ENCODE data around the gene GRM8. TPM values are rescaled to one million over a fixed set of nuclear protein-coding genes. Genes with fewer than 3 reads are reported as not detected.

The GRM8 gene
- total RNA-seq, 1 experiment from 2014 or later: 1.8 TPM

GRCh38 chr7:126667742-126668366, 584.9 kb downstream of the GRM8 start:
- no peak for DNase-seq
- Histone ChIP-seq H3K23ac (ENCODE audit: insufficient read length, low read depth, low read length) (no peak overlapping the region), H3K4ac (ENCODE audit: low read depth, low read length) (no peak overlapping the region), H3K4me1 (ENCODE audit: insufficient read depth, low read length) (no peaks in the 10 kb centered on the region; the same call in 1 of the 2 replicates), H3T11ph (ENCODE audit: low read length) (no peak overlapping the region), H2BK15ac (ENCODE audit: low read depth, low read length) (no peak overlapping the region), H4K20me1 (ENCODE audit: control insufficient read depth, insufficient read depth, insufficient read length) (no peaks in the 10 kb centered on the region), H3K27ac (ENCODE audit: insufficient read length, low read depth, low read length) (no peak overlapping the region), H2AK5ac (ENCODE audit: insufficient read length, low read length) (no peak overlapping the region), H3K23me2 (ENCODE audit: insufficient read length, low read depth, low read length, poor library complexity, severe bottlenecking) (no peaks in the 10 kb centered on the region), H3K79me2 (ENCODE audit: insufficient read depth, low read length) (no peaks in the 10 kb centered on the region), H3K79me1 (ENCODE audit: insufficient read depth, low read depth, low read length, poor library complexity, severe bottlenecking) (no peaks in the 10 kb centered on the region), H2BK120ac (ENCODE audit: low read depth, low read length, poor library complexity, severe bottlenecking) (no peak overlapping the region), H3K27me3 (ENCODE audit: insufficient read depth, low read length) (no peaks in the 10 kb centered on the region), H2BK20ac (ENCODE audit: low read depth, low read length, poor library complexity, severe bottlenecking) (no peak overlapping the region), H2AFZ (ENCODE audit: low read length) (no peak overlapping the region), H3K9me3 (ENCODE audit: control insufficient read depth, low read depth, low read length) (no peaks in the 10 kb centered on the region), H3K9ac (ENCODE audit: extremely low read depth, insufficient read length, low read length) (no peak overlapping the region), H3K56ac (ENCODE audit: insufficient read length, low read depth, low read length) (no peak overlapping the region), H3K14ac (ENCODE audit: insufficient read depth, low read length) (no peak overlapping the region), H2BK5ac (ENCODE audit: insufficient read length, low read length) (no peak overlapping the region), H4K8ac (replicated peaks; ENCODE audit: insufficient read length, low read depth, low read length) (no peak overlapping the region), H3K4me2 (ENCODE audit: insufficient read depth, insufficient read length, low read length) (no peak overlapping the region), H2BK12ac (ENCODE audit: insufficient read length, low read depth, low read length) (no peak overlapping the region), H3K18ac (ENCODE audit: insufficient read length, low read depth, low read length) (no peak overlapping the region), H4K91ac (ENCODE audit: insufficient read length, low read depth, low read length) (no peak overlapping the region), H4K5ac (ENCODE audit: insufficient read length, low read depth, low read length) (no peak overlapping the region)
- WGBS (ENCODE audit: extremely low coverage, insufficient read length, low lambda C conversion rate): no CpG with 5 or more reads among the region's 14 CpGs
- TF ChIP-seq CTCF (conservative IDR thresholded peaks at IDR 0.05): no peak
- Mint-ChIP-seq H3K27ac (no peak overlapping the region), H3K4me1 (no peaks in the 10 kb centered on the region), H3K36me3 (ENCODE audit: insufficient read depth in 1 of 3, low read depth in 3 of 3) (peaks cover 0 to 5% (median 1%) of the 10 kb centered on the region in 3 experiments; a peak in 2 of 7 replicates), H3K4me3 (no peak overlapping the region), H3K27me3 (ENCODE audit: low read depth) (no peaks in the 10 kb centered on the region; the same call in 1 of the 2 replicates), H3K9me3 (peaks cover 0 to 5% of the 10 kb centered on the region in 2 experiments; a peak in 3 of 5 replicates)

All from H9 (cell line).